ENCODE data around the gene NOS2.
A peak's percentile ranks its signal among the peaks of the same experiment; 100 is the strongest.

NOS2 gene

DNA sequence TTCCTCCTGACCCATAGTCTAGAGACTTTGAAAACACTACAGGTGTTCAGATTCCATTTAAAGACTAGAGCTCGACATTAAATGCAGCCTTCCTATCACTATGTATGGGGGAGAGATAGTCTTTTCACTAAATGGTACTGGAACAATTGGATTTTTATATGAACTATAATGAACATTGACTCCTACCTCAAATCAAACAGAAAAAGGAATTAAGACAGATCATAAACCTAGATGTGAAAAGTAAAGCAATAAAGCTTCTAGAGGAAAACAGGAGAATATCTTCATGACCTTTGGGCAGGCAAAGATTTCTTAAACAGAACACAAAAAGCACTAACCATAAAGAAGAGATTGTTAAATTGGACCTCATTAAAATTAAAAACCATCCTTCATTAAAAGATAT, 18.8 kb upstream of the NOS2 start:
- Histone ChIP-seq H3K4me3 (ENCODE audit: extremely low read depth, insufficient read depth, low read length, poor library complexity, severe bottlenecking) (no peak overlapping the region), H3K36me3 (ENCODE audit: control insufficient read depth, insufficient read depth, low read length) (no peaks in the 10 kb centered on the region), H3K4me1 (ENCODE audit: control insufficient read depth, insufficient read depth, low read length, poor library complexity, severe bottlenecking) (peaks cover 19% of the 10 kb centered on the region), H3K27ac (ENCODE audit: low read depth, low read length, severe bottlenecking) (no peak overlapping the region), H3K9me3 (ENCODE audit: control insufficient read depth, low read length) (no peaks in the 10 kb centered on the region)
- WGBS, 2 experiments (ENCODE audit: insufficient coverage in 2 of 2): no CpG with 5 or more reads among the region's 1 CpG

DNA sequence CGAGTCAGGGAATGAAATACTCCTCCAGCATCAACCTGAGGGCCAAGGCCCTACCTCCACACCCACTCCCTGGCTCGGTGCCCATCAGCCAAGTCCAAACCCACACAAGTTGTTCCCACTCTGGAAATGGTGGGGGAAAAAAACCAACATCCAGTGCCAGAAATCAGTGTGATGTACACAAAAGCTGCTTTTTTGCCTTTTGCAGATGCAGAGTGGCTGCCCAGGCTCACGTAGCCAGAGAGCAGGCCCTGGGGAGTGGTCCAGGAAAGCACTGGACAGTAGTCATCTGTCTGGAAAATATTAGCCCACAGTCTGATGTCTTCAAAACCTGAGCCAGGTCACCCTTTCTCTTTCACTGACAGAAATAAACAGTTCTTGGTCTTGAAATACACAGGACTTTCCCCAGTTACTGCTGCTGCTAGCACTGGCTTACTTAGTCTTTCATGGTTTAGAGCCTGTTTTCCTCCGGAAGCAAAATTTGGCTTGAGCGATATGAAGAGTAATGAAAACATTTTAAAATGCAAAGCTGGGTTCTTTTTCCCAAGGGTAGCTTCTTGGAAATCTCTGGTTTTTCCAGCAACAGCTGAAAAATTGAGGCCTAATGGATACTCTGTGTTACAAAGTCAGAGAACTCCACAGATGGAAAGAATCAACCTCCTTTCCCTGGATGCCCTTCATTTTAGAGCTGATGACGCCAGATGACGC, 18.2 kb upstream of the NOS2 start:
- Histone ChIP-seq H3K4me1 (ENCODE audit: control insufficient read depth, insufficient read depth, low read length, poor library complexity, severe bottlenecking) (peaks cover 19% of the 10 kb centered on the region), H3K36me3 (ENCODE audit: control insufficient read depth, insufficient read depth, low read length) (no peaks in the 10 kb centered on the region), H3K4me3 (ENCODE audit: extremely low read depth, insufficient read depth, low read length, poor library complexity, severe bottlenecking) (no peak overlapping the region), H3K9me3 (ENCODE audit: control insufficient read depth, low read length) (no peaks in the 10 kb centered on the region), H3K27ac (ENCODE audit: low read depth, low read length, severe bottlenecking) (peak overlapping the region; percentile 68)
- WGBS, 2 experiments (ENCODE audit: insufficient coverage in 2 of 2): 67 to 92% methylated on average over 4 to 5 of the region's 7 CpGs

DNA sequence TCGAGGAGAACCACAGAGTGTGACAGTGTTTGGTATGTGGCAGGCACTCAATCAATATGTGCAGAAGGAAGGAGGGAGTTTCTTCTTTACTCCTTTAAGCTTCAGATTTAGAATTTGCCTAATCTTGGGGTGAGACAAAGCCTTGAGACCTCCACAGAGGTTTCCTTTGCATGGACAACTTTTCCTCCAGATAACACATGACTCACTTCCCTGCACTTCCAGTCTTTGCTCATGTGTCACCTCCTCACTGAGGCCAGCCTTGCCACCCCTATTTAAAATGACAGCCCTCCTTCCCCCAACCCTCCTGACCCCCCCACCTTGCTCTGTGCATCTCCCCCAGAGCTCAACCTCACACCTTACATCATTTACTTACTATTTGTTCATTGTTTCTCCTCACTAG, 17.4 kb upstream of the NOS2 start:
- peaks cover 19% of the 10 kb centered on the region for H3K4me1 ChIP-seq (ENCODE audit: control insufficient read depth, insufficient read depth, low read length, poor library complexity, severe bottlenecking)
- H3K36me3 ChIP-seq (ENCODE audit: control insufficient read depth, insufficient read depth, low read length): no peaks in the 10 kb centered on the region
- H3K27ac ChIP-seq (ENCODE audit: low read depth, low read length, severe bottlenecking): peak overlapping the region; percentile 68
- H3K4me3 ChIP-seq (ENCODE audit: extremely low read depth, insufficient read depth, low read length, poor library complexity, severe bottlenecking): no peak overlapping the region
- WGBS, 2 experiments (ENCODE audit: insufficient coverage in 2 of 2): no CpG with 5 or more reads among the region's 1 CpG
- no peaks in the 10 kb centered on the region for H3K9me3 ChIP-seq (ENCODE audit: control insufficient read depth, low read length)

DNA sequence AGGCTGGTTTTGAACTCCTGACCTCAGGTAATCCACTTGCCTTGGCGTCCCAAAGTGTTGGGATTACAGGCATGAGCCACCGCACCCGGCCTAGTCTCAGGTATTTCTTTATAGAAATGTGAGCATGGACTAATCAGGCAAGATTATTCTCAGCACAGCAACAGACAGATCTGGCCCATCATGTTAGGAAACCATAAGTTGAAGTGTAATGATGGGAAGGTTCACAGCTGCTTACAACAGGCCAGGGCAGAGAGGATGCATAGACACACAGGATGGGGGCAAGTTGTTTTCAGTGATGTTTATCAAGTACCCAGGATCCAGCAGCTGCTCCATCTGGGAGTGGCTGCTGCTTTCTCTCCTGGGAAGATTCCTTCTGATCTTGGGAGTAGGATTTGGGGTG, 16.6 kb upstream of the NOS2 start:
- Histone ChIP-seq H3K4me1 (ENCODE audit: control insufficient read depth, insufficient read depth, low read length, poor library complexity, severe bottlenecking) (peaks cover 19% of the 10 kb centered on the region), H3K27ac (ENCODE audit: low read depth, low read length, severe bottlenecking) (no peak overlapping the region), H3K4me3 (ENCODE audit: extremely low read depth, insufficient read depth, low read length, poor library complexity, severe bottlenecking) (no peak overlapping the region), H3K36me3 (ENCODE audit: control insufficient read depth, insufficient read depth, low read length) (no peaks in the 10 kb centered on the region), H3K9me3 (ENCODE audit: control insufficient read depth, low read length) (no peaks in the 10 kb centered on the region)
- WGBS, 2 experiments (ENCODE audit: insufficient coverage in 2 of 2): 94 to 95% methylated on average over 3 of the region's 3 CpGs

DNA sequence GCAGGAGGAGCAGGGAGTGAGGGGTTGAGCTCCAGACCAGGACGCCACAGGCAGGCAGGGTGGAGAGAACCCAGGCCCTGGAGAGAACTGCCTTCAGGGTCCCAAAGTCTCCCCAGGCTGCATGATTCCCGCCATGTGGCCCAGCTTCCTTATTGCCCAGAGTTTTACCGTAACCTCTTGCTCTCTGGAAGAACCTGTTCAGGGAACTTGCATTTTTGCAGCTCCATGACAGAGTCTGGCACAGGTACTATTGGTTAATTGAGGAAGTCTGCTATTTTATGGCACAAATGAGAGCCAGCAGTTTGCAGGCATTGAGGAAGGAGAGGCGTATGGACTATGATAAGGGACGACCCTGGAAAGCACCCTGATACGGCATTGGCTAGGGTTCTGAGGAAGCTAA, 11.6 kb upstream of the NOS2 start:
- H3K27ac ChIP-seq (ENCODE audit: low read depth, low read length, severe bottlenecking): no peak overlapping the region
- no peak overlapping the region for H3K4me3 ChIP-seq (ENCODE audit: extremely low read depth, insufficient read depth, low read length, poor library complexity, severe bottlenecking)
- WGBS, 2 experiments (ENCODE audit: insufficient coverage in 2 of 2): 67 to 94% methylated on average over 1 to 6 of the region's 6 CpGs
- no peaks in the 10 kb centered on the region for H3K36me3 ChIP-seq (ENCODE audit: control insufficient read depth, insufficient read depth, low read length)
- H3K9me3 ChIP-seq (ENCODE audit: control insufficient read depth, low read length): no peaks in the 10 kb centered on the region
- H3K4me1 ChIP-seq (ENCODE audit: control insufficient read depth, insufficient read depth, low read length, poor library complexity, severe bottlenecking): peaks cover 9% of the 10 kb centered on the region

DNA sequence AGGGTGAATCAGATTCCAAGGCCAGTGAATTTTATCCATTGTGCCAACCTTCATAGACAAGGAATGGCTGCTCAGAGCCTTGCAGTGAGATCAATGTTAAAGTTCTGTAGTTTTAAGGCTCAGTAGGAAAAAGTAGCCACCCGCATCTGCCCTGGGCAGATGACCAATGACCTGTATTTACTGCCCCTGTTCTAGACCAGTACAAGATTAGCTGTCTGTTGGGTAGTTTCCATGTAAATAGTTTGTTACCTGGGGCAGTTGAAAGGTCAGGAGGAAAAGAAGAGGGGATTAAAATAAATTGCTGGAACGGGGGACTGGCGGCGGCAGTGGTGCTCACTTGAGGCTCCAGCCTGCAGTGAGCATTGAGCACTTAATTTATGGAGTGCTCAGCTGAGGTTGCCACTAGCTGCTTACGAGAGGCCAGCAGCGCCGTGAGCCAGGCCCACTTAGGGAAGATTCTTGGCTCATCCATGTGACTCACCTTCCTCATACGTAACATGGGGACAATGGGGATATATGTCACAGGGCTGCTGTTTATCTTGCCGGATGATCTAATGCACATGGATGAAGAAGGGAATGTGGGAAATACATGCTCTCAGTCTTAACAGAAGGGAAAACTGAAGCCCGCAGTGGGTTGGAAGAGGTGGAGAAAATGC, 10.7 kb upstream of the NOS2 start:
- H3K4me3 ChIP-seq (ENCODE audit: extremely low read depth, insufficient read depth, low read length, poor library complexity, severe bottlenecking): no peak overlapping the region
- WGBS, 2 experiments (ENCODE audit: insufficient coverage in 2 of 2): 77 to 83% methylated on average over 5 to 8 of the region's 10 CpGs
- H3K27ac ChIP-seq (ENCODE audit: low read depth, low read length, severe bottlenecking): no peak overlapping the region
- no peaks in the 10 kb centered on the region for H3K36me3 ChIP-seq (ENCODE audit: control insufficient read depth, insufficient read depth, low read length)
- H3K9me3 ChIP-seq (ENCODE audit: control insufficient read depth, low read length): no peaks in the 10 kb centered on the region
- peaks cover 7% of the 10 kb centered on the region for H3K4me1 ChIP-seq (ENCODE audit: control insufficient read depth, insufficient read depth, low read length, poor library complexity, severe bottlenecking)

DNA sequence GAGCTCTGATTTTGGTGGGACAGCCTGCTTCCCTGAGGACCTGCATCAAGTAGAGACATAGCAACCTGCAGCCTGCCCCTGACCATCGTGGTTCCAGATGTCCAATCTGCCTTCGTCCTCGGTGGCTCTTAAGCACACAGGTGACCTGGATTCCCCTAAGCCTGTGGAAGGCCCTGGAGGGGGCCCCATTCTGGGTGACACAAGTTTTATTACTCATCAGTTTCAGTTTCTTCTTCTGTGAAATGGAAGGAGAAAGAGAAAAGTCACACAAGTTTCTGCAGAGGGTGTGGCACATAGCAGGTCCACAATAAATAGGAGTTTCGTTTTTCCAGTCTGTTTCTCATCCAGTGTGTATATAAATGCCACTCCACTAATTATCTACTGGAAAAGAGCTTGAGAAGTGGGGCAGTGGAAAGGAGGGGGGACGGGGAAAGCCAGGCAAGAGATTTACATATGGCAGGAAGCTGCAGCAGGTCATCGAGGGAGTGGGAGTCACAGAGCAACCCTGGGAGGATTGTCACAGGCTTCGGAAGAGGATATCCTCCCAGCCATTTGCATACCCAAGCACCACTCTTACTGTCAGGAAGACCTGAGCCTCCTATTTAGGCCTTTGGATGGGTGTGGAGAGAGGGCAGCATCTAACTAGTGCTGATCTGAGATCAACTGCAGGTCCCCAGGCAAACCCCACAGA, 10.0 kb upstream of the NOS2 start:
- 85 to 87% methylated on average over 3 to 5 of the region's 7 CpGs for WGBS, 2 experiments (ENCODE audit: insufficient coverage in 2 of 2)
- Histone ChIP-seq H3K4me1 (ENCODE audit: control insufficient read depth, insufficient read depth, low read length, poor library complexity, severe bottlenecking) (peaks cover 8% of the 10 kb centered on the region), H3K9me3 (ENCODE audit: control insufficient read depth, low read length) (no peaks in the 10 kb centered on the region), H3K36me3 (ENCODE audit: control insufficient read depth, insufficient read depth, low read length) (no peaks in the 10 kb centered on the region), H3K4me3 (ENCODE audit: extremely low read depth, insufficient read depth, low read length, poor library complexity, severe bottlenecking) (no peak overlapping the region), H3K27ac (ENCODE audit: low read depth, low read length, severe bottlenecking) (no peak overlapping the region)

DNA sequence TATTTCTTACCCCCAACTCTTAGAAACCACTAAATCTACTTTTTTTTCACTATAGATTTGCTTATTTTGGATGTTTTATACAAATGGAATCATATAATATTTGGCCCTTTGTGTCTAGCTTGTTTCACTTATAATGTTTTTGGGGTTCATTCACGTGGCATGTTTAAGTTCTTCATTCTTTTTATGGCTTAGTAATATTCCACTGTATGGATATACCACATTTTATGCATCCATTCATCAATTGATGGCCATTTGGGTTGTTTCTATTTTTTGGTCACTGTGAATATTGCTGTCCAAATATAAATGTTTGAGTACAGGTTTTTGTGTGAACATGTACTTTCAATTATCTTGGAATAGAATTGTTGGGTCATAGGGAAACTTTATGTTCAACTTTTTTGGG, 9.2 kb upstream of the NOS2 start:
- peaks cover 8% of the 10 kb centered on the region for H3K4me1 ChIP-seq (ENCODE audit: control insufficient read depth, insufficient read depth, low read length, poor library complexity, severe bottlenecking)
- H3K9me3 ChIP-seq (ENCODE audit: control insufficient read depth, low read length): no peaks in the 10 kb centered on the region
- WGBS, 2 experiments (ENCODE audit: insufficient coverage in 2 of 2): no CpG with 5 or more reads among the region's 1 CpG
- H3K4me3 ChIP-seq (ENCODE audit: extremely low read depth, insufficient read depth, low read length, poor library complexity, severe bottlenecking): no peak overlapping the region
- H3K36me3 ChIP-seq (ENCODE audit: control insufficient read depth, insufficient read depth, low read length): no peaks in the 10 kb centered on the region
- no peak overlapping the region for H3K27ac ChIP-seq (ENCODE audit: low read depth, low read length, severe bottlenecking)

DNA sequence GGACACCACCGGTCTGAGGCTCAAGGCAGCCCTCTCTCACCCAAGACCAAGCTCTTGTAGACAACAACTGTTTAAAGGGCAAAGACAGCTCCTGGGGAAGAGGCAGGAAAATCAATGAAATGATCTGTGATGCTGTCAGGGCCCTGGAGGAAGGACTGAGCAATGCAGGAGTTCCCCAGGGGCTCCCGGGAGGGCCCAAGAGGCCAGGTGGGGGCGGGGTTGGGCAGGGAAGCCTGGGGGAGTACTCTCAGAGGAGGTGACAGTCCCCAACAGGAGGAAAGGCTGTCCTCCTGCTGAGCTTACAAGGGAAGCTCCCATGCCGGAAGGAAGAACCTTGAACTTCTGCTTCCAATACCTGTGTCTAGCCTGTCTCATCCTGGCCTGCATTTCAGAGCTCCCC, 8.3 kb upstream of the NOS2 start:
- peaks cover 9% of the 10 kb centered on the region for H3K4me1 ChIP-seq (ENCODE audit: control insufficient read depth, insufficient read depth, low read length, poor library complexity, severe bottlenecking)
- H3K27ac ChIP-seq (ENCODE audit: low read depth, low read length, severe bottlenecking): no peak overlapping the region
- WGBS, 2 experiments (ENCODE audit: insufficient coverage in 2 of 2): 73 to 74% methylated on average over 4 of the region's 4 CpGs
- H3K4me3 ChIP-seq (ENCODE audit: extremely low read depth, insufficient read depth, low read length, poor library complexity, severe bottlenecking): no peak overlapping the region
- H3K36me3 ChIP-seq (ENCODE audit: control insufficient read depth, insufficient read depth, low read length): no peaks in the 10 kb centered on the region
- no peaks in the 10 kb centered on the region for H3K9me3 ChIP-seq (ENCODE audit: control insufficient read depth, low read length)

DNA sequence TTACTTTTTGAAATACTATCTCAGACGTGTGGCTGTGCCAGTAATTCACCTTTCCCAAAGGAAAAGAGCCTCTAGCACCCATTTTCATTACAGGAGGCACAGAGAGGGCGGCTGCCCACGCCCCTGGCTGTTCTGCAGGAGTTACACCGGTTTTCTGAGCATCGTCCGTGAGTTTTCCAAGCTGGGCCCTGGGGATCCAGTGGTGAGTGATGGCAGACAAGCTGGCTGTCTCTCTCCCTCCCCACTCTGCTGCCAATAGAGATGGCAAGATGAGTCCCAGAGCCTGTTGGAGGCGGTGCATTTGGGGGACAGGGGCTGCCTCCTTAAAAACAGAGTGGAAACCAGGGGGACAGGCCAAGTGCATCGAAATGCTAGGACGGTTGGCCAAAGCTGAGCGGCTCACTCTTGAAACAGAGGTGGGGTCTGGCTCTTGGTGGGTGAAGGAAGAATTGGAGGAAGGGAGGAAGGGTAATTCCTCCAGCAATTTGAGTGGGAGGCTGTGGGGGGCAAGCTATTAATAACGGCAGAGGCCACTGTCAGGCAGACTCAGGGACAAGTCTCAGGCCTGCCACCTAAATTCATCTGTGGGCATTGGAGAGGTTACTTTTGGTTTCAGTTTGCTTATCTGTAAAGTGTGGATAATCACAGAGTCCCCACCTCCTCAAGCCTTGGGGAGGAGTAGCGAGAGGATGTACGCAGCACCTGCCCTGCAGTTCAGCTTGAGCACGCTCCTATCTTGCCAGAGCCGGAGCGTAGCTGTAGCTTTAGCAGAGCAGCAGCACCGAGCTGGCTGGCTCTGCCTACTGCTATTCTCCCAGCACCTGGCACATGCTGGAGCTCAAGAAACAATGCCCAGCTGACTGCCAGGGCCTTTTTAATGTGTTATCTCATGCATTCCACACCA, 7.5 kb upstream of the NOS2 start:
- no peaks in the 10 kb centered on the region for H3K9me3 ChIP-seq (ENCODE audit: control insufficient read depth, low read length)
- H3K4me1 ChIP-seq (ENCODE audit: control insufficient read depth, insufficient read depth, low read length, poor library complexity, severe bottlenecking): peaks cover 11% of the 10 kb centered on the region
- H3K4me3 ChIP-seq (ENCODE audit: extremely low read depth, insufficient read depth, low read length, poor library complexity, severe bottlenecking): no peak overlapping the region
- 81 to 89% methylated on average over 12 to 15 of the region's 17 CpGs for WGBS, 2 experiments (ENCODE audit: insufficient coverage in 2 of 2)
- H3K27ac ChIP-seq (ENCODE audit: low read depth, low read length, severe bottlenecking): no peak overlapping the region
- H3K36me3 ChIP-seq (ENCODE audit: control insufficient read depth, insufficient read depth, low read length): no peaks in the 10 kb centered on the region
